Nephron progenitor cell (in vitro differentiated cells): ENCODE results near the gene QRSL1.
A peak's percentile ranks its signal among the peaks of the same experiment; 100 is the strongest.
"Not testable (repeated sequence)": the region's sequence is repeated elsewhere in the genome, so short reads cannot be mapped to it uniquely, and the experiment has no call there.

ENCODE experiments used
- DNase-seq: peaks from one replicate; pipeline ENCODE4 v3.0.0; 2021
- H3K27ac Mint-ChIP-seq: 2 replicates; pipeline ENCODE4 v1.8.0; 2021; ENCODE audit warnings: mild to moderate bottlenecking, moderate library complexity, mixed read lengths
- H3K27me3 Mint-ChIP-seq: 2 replicates; pipeline ENCODE4 v1.8.0; 2021; ENCODE audit warnings: mild to moderate bottlenecking, low read depth, mixed read lengths; ENCODE audit not compliant: poor library complexity
- H3K36me3 Mint-ChIP-seq: 2 replicates; pipeline ENCODE4 v1.8.0; 2021; ENCODE audit warnings: low read depth, mixed read lengths
- H3K4me1 Mint-ChIP-seq: 2 replicates; pipeline ENCODE4 v1.8.0; 2021; ENCODE audit warnings: mixed read lengths
- H3K4me3 Mint-ChIP-seq: 2 replicates; pipeline ENCODE4 v1.8.0; 2021; ENCODE audit warnings: mild to moderate bottlenecking, moderate library complexity, mixed read lengths
- H3K9me3 Mint-ChIP-seq: 2 replicates; pipeline ENCODE4 v1.8.0; 2021; ENCODE audit warnings: mild to moderate bottlenecking, moderate library complexity, mixed read lengths
- TF ChIP-seq, protein P1 (sequence below): fragments of 200-600 bp; sonication (generic); IDR thresholded peaks from 2 replicates; pipeline ENCODE4 v1.5.0; 2021; ENCODE audit warnings: antibody characterized with exemption

Gene QRSL1

GRCh38 chr6:106629103-106629858, at the start of gene QRSL1, which contains the start of gene RTN4IP1:
Gene QRSL1 (plus strand): TSS chr6:106629578. CDS start chr6:106629682, 104 bp downstream.
Gene RTN4IP1 (minus strand): TSS chr6:106629498. CDS start chr6:106629021, 477 bp downstream.
- peaks cover 48% of the 10 kb centered on the region for H3K4me1 Mint-ChIP-seq
- peak; percentile 85 for DNase-seq
- H3K4me3 Mint-ChIP-seq, result peak within 1 kb of the TSS; percentile 94
- H3K27me3 Mint-ChIP-seq, result no peaks in the 10 kb centered on the region
- TF ChIP-seq, protein P1, sequence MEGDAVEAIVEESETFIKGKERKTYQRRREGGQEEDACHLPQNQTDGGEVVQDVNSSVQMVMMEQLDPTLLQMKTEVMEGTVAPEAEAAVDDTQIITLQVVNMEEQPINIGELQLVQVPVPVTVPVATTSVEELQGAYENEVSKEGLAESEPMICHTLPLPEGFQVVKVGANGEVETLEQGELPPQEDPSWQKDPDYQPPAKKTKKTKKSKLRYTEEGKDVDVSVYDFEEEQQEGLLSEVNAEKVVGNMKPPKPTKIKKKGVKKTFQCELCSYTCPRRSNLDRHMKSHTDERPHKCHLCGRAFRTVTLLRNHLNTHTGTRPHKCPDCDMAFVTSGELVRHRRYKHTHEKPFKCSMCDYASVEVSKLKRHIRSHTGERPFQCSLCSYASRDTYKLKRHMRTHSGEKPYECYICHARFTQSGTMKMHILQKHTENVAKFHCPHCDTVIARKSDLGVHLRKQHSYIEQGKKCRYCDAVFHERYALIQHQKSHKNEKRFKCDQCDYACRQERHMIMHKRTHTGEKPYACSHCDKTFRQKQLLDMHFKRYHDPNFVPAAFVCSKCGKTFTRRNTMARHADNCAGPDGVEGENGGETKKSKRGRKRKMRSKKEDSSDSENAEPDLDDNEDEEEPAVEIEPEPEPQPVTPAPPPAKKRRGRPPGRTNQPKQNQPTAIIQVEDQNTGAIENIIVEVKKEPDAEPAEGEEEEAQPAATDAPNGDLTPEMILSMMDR, result no peak
- H3K9me3 Mint-ChIP-seq, result peaks cover 4% of the 10 kb centered on the region
- peak within 1 kb of the TSS; percentile 99 for H3K27ac Mint-ChIP-seq
- peaks cover 17% of the 10 kb centered on the region for H3K36me3 Mint-ChIP-seq

DNA sequence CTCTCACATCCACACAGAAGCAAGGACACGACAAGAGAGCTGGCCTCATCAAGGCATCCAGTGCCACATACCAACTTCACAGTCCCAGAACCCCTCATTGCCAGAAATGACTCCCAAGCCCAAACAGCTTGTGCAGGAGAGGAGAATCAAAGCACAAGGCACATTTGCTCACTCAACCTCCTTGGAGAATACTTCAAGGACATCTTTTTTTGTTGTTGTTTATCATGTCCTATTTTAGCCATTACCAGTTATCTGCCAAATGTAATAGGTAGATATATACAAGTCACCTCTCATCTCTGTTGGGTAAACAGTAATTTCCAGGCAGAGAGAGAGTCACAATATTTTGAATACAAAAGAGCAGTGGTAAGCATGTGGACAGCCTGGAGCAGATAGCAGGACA, 47.9 kb upstream of the QRSL1 start:
- H3K27me3 Mint-ChIP-seq, result no peaks in the 10 kb centered on the region
- TF ChIP-seq, protein P1, result no peak
- H3K36me3 Mint-ChIP-seq, result peaks cover 16% of the 10 kb centered on the region
- H3K4me1 Mint-ChIP-seq, result peaks cover 5% of the 10 kb centered on the region
- H3K9me3 Mint-ChIP-seq, result no peaks in the 10 kb centered on the region
- H3K4me3 Mint-ChIP-seq, result no peak overlapping the region
- no peak overlapping the region for H3K27ac Mint-ChIP-seq
- DNase-seq, result no peak

- Mint-ChIP-seq H3K9me3 (no peaks in the 10 kb centered on the region), H3K27me3 (no peaks in the 10 kb centered on the region), H3K36me3 (peaks cover 30% of the 10 kb centered on the region), H3K4me3 (no peak overlapping the region), H3K4me1 (peaks cover 5% of the 10 kb centered on the region), H3K27ac (no peak overlapping the region)
- TF ChIP-seq, protein P1, result no peak
- no peak for DNase-seq
Measured at GRCh38 chr6:106586815-106587415, 42.5 kb upstream of the QRSL1 start.

- not testable (repeated sequence) for DNase-seq, H3K4me1 Mint-ChIP-seq, H3K4me3 Mint-ChIP-seq, H3K27ac Mint-ChIP-seq, H3K27me3 Mint-ChIP-seq, H3K9me3 Mint-ChIP-seq
- H3K36me3 Mint-ChIP-seq, result peaks cover 19% of the 10 kb centered on the region
Measured at GRCh38 chr6:106588937-106589336, 40.4 kb upstream of the QRSL1 start.

- Mint-ChIP-seq H3K9me3 (no peaks in the 10 kb centered on the region), H3K27me3 (no peaks in the 10 kb centered on the region), H3K36me3 (peaks cover 19% of the 10 kb centered on the region), H3K4me1 (no peaks in the 10 kb centered on the region), H3K4me3 (no peak overlapping the region), H3K27ac (no peak overlapping the region)
- no peak for DNase-seq
- TF ChIP-seq, protein P1, result no peak
Measured at GRCh38 chr6:106591111-106591825, 38.1 kb upstream of the QRSL1 start.

GRCh38 chr6:106599440-106599839, 29.9 kb upstream of the QRSL1 start:
- TF ChIP-seq, protein P1, result no peak
- no peak for DNase-seq
- Mint-ChIP-seq H3K9me3 (peaks cover 13% of the 10 kb centered on the region), H3K4me1 (no peaks in the 10 kb centered on the region), H3K4me3 (no peak overlapping the region), H3K27me3 (no peaks in the 10 kb centered on the region), H3K36me3 (peaks cover 44% of the 10 kb centered on the region), H3K27ac (no peak overlapping the region)
